Astrocyte of the spinal cord (primary cell): ENCODE measurements around the gene RD3L.
A peak's percentile ranks its signal among the peaks of the same experiment; 100 is the strongest.

ENCODE experiments used
- DNase-seq: peaks from one replicate; pipeline ENCODE4 v3.0.0; 2011; ENCODE audit warnings: low read depth, low spot score
- H3K4me3 ChIP-seq: 2 replicates; pipeline ENCODE4 v1.5.1; 2011; ENCODE audit warnings: low read depth, mild to moderate bottlenecking, low read length, moderate library complexity
- CTCF ChIP-seq: IDR thresholded peaks from 2 replicates; pipeline ENCODE4 v1.5.1; 2012; ENCODE audit warnings: low read depth, mild to moderate bottlenecking, low read length, inconsistent platforms
- in situ Hi-C: cut with HindIII; loops from 2 replicates; pipeline ENCODE4 v1.10.0; 2017; ENCODE audit warnings: low sequenced_read_pairs

The RD3L gene

DNA sequence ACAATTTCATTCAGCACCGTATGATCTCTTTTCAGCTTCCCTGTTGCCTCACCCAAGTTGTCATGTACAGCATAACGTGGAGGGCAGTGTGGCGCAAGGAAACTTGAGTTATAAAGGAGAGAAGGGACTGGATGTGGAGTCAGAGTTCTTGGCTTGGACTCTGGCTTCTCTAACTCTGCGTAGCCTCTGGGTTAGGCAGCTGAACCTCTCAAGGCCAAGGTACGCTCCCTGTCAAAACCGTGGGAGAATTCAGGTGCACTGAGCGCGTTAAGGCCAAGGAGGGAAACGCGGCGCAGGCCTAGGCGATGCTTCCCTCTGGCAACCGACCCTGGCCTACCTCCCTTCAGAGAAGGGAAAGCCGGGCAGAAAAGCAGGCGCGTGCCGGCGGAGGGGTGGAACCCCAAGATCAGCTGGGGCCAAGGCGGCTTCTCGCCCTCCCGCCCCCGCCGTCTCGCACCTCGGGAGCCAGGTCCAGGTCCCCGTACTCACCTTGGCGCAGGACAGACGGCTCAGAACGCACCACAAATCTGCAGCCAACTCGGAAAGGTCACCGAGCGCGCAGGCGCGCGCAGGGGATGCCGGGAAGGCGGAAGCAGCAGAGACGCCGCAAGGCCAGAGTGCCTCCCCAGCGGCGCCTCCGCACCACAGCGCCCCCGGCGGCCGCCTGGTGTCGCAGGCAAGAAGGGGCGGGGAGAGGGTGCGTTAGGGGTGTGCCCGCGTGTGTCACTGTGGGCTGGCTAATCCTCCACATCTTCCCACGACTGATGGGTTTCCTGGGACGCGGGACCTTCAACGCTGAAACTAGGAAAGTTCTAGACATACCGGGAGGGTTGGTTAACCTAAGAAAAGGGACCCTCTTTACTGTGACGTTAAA lies 21.1 kb downstream of the RD3L start:
- peak overlapping the region; percentile 80 for H3K4me3 ChIP-seq
- peak; percentile 97 for TF ChIP-seq CTCF
- DNase-seq: peak; percentile 92
- in situ Hi-C loops: no loop called here

DNA sequence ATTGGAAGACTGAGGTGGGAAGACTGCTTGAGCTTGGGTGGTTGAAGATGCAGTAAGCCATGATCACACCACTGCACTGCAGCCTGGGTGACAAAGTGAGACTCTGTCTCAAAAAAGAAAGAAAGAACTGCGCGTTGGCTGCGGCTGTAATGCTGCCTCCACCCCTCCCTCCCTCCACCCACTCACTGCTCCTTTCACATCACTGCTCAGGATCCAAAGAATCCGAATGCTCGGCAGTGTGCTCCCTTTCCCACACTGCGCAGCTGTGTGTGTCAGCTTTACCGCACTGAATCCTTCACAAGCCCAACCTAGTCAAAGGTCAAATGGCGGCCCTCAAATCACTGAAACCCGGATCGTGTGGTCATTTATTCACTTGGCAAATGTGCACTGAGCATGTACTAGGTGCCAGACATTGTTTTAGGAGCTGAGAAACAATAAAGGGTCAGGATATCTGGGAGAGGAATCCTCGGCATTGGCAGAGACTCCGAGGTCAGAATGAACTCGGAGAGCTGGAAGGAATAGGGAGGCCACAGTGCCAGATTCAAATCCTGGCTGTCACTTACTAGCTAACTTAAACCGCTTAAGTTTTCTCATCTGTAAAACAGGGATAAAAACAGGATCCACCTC lies 25.6 kb downstream of the RD3L start:
- no peak for DNase-seq
- no peak overlapping the region for H3K4me3 ChIP-seq
- TF ChIP-seq CTCF: no peak
- in situ Hi-C loops: no loop called here

- in situ Hi-C loops: no loop called here
- TF ChIP-seq CTCF: no peak
- no peak overlapping the region for H3K4me3 ChIP-seq
- DNase-seq: no peak
These were observed 26.7 kb downstream of the RD3L start for GRCh38 chr14:103915616-103916015.

DNA sequence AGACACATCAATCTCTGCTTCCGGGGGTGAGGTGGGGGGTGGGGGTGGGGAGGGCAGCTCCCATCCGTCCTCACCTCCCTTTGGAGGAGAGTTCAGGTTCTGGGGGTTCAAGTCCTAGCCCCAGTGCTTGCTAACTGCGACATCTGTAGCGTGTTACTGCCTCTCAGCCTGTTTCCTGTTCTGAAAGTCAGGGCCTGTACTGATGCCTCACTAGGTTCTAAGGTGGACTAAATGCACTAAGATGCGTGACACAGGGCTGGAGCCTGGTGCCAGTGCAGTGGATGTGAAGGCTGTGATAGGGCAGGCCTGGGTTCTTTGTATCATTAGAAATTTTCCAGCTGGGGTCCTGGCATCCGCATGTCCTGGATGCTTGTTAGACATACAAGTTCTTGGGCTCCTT lies 31.3 kb downstream of the RD3L start:
- DNase-seq: no peak
- no peak for TF ChIP-seq CTCF

DNA sequence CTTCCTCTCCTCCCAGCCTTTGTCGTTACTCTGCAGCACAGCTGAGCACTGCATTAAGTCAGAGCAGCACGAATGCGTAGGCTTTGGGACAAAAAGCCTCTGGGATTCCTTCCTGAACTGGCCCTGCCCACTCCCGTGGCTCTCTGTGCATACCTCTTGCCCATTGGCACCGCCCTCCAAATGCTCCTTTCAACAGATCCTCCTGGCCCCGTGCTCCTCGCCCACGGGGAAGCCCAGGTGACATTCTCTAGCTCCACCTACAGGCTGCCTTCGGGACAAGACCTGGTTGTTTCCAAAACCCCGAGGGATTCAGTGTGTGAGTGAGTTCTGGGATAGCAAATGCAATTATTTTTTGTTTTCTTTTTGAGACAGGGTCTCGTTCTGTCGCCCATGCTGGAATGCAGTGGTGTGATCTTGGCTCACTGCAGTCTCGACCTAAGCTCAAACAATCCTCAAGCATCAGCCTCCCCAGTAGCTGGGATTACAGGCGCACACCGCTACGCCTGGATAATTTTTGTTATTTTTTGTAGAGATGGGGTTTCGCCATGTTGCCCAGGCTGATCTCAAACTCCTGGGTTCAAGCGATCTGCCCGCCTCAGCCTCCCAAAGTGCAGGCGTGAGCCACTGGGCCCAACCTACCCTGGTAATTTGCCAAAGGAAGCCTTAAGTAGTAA lies 31.9 kb downstream of the RD3L start:
- TF ChIP-seq CTCF: peak; percentile 90
- in situ Hi-C loops: no loop called here
- H3K4me3 ChIP-seq: no peak overlapping the region
- peak; percentile 74 for DNase-seq

More for the DNA sequence above, 31.3 kb downstream of the RD3L start:
- in situ Hi-C loops: no loop called here
- H3K4me3 ChIP-seq: no peak overlapping the region

GRCh38 chr14:103909531-103910261 lies 32.6 kb downstream of the RD3L start:
- in situ Hi-C loops: no loop called here
- DNase-seq: no peak
- no peak for TF ChIP-seq CTCF
- H3K4me3 ChIP-seq: no peak overlapping the region
